ENCODE results near the gene PSME3IP1.
A peak's percentile ranks its signal among the peaks of the same experiment; 100 is the strongest.

PSME3IP1 gene, protein sequence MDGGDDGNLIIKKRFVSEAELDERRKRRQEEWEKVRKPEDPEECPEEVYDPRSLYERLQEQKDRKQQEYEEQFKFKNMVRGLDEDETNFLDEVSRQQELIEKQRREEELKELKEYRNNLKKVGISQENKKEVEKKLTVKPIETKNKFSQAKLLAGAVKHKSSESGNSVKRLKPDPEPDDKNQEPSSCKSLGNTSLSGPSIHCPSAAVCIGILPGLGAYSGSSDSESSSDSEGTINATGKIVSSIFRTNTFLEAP

DNA sequence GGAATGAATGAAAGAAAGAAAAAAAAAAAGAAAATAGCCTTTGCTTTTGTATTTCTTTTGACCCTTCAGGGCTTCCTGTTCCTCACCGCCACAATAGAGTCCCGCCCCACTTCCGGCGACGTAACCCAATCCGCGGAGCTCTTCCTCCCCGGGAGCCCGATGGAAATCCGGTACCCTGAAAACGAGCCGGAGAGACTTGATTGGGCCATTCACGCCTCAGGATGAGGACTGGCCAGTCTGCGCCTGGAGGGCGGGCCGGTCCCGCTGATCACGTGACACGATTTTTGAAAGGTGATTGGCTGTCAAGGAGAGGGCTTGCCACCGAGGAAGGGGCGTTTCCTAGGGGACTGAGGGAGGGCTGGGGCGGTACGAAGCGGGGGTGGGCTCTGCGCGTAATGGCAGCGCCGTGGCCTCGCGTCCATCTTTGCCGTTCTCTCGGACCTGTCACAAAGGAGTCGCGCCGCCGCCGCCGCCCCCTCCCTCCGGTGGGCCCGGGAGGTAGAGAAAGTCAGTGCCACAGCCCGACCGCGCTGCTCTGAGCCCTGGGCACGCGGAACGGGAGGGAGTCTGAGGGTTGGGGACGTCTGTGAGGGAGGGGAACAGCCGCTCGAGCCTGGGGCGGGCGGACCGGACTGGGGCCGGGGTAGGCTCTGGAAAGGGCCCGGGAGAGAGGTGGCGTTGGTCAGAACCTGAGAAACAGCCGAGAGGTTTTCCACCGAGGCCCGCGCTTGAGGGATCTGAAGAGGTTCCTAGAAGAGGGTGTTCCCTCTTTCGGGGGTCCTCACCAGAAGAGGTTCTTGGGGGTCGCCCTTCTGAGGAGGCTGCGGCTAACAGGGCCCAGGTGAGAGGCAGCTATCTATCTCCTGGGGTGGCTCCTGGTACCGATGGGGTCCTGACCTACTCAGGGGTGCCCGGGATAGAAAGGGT lies at the start of gene PSME3IP1, which contains the start of gene RSPRY1:
Gene PSME3IP1 (minus strand): TSS at position 95 of the 927 bp plus-strand sequence. CDS start 12,185 bp downstream, outside the sequence.
Gene RSPRY1 (plus strand): TSS at position 385 of the 927 bp plus-strand sequence. CDS start 18,330 bp downstream, outside the sequence.
- Histone ChIP-seq H3K36me3 (replicated peaks; ENCODE audit: low read depth, low read length) (peaks cover 8% of the 10 kb centered on the region), H2AFZ (ENCODE audit: low read depth, low read length) (peak within 1 kb of the TSS; percentile 60), H3K4me2 (ENCODE audit: low read length) (peak within 1 kb of the TSS; percentile 95), H3K4me3 (ENCODE audit: low read length) (peak within 1 kb of the TSS; percentile 95), H4K20me1 (ENCODE audit: insufficient read depth, low read length) (peaks cover 14% of the 10 kb centered on the region), H3K9me3 (ENCODE audit: insufficient read depth, low read length) (no peaks in the 10 kb centered on the region), H3K9ac (ENCODE audit: low read length) (peak within 1 kb of the TSS; percentile 89), H3K27ac (ENCODE audit: low read length) (peak within 1 kb of the TSS; percentile 57), H3K27me3 (ENCODE audit: low read depth, low read length) (no peaks in the 10 kb centered on the region), H3K79me2 (ENCODE audit: low read length) (peaks cover 94% of the 10 kb centered on the region), H3K4me1 (ENCODE audit: low read length) (peaks cover 18% of the 10 kb centered on the region)
- TF ChIP-seq EZH2phosphoT487 (IDR thresholded peaks at IDR 0.05; ENCODE audit: low read depth): no peak
- TF ChIP-seq, protein P1, sequence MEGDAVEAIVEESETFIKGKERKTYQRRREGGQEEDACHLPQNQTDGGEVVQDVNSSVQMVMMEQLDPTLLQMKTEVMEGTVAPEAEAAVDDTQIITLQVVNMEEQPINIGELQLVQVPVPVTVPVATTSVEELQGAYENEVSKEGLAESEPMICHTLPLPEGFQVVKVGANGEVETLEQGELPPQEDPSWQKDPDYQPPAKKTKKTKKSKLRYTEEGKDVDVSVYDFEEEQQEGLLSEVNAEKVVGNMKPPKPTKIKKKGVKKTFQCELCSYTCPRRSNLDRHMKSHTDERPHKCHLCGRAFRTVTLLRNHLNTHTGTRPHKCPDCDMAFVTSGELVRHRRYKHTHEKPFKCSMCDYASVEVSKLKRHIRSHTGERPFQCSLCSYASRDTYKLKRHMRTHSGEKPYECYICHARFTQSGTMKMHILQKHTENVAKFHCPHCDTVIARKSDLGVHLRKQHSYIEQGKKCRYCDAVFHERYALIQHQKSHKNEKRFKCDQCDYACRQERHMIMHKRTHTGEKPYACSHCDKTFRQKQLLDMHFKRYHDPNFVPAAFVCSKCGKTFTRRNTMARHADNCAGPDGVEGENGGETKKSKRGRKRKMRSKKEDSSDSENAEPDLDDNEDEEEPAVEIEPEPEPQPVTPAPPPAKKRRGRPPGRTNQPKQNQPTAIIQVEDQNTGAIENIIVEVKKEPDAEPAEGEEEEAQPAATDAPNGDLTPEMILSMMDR (IDR thresholded peaks at IDR 0.05; ENCODE audit: low read depth, low read length): no peak

DNA sequence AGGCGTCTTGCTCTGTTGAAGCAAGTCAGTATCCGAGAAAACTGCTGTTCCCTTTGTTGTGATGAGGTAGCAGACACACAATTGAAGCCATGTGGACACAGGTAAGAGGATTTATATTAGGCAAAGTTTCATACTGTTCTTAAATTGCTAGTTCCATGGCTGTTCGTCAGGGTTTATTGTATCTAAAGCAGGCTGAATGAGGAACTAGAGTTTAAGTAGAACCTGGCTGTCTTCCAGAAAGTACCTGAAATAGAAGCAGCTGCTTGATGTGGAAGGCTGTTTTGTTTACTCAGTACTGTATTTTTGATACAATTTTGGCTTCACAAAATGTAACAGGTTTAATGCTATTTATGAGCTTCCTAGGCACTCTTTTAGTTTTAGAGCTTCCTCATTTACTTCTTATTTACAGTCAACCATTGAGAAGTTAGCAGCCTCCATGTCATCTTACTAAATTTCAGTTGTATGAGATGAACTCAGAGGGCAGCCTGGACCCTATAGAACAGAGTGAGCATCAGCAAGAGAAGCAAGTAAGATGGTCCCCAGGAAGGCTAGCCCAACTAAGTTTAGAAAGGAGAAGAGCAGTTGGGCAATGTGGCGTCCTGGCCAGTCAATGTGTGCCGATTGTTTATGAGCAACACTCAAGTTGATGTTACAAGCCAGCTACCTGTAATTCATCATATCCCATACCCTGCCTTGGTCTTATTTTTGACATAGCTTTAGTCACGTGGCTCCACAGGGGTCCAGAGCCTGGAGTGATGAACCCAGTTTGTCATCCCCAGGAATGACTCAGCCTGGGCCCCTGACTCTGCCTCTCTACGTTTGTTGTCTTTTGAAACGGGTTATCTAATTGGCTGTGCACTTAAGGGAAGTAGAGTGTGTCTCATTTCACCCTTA lies 49.5 kb upstream of the PSME3IP1 start:
- Histone ChIP-seq H3K9ac (ENCODE audit: low read length) (no peak overlapping the region), H3K79me2 (ENCODE audit: low read length) (no peaks in the 10 kb centered on the region), H2AFZ (ENCODE audit: low read depth, low read length) (no peak overlapping the region), H3K4me1 (ENCODE audit: low read length) (peaks cover 10% of the 10 kb centered on the region), H3K27ac (ENCODE audit: low read length) (no peak overlapping the region; the same call in 1 of the 2 replicates), H3K4me3 (ENCODE audit: low read length) (no peak overlapping the region), H3K36me3 (replicated peaks; ENCODE audit: low read depth, low read length) (peaks cover 58% of the 10 kb centered on the region), H3K27me3 (ENCODE audit: low read depth, low read length) (no peaks in the 10 kb centered on the region), H4K20me1 (ENCODE audit: insufficient read depth, low read length) (no peaks in the 10 kb centered on the region), H3K9me3 (ENCODE audit: insufficient read depth, low read length) (no peaks in the 10 kb centered on the region), H3K4me2 (ENCODE audit: low read length) (no peak overlapping the region)
- no peak for TF ChIP-seq EZH2phosphoT487 (IDR thresholded peaks at IDR 0.05; ENCODE audit: low read depth)
- TF ChIP-seq, protein P1 (IDR thresholded peaks at IDR 0.05; ENCODE audit: low read depth, low read length): no peak

DNA sequence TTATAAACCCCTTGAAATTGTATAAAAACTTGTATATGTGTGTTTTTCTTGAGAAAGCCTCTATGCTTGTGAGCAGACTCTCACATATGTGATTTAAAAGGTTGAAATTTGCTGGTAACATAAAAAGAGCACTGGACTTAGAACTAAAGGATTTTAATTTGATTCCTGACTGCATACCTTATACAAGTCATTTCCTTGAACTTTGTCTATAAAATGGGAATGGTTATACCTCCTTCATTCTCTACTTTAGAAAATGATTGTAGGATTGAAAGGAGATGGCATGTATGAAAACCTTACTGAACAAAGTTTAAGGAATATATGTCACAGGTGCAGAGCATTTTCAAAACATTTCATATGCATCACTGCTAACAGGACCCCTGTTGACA lies 48.9 kb upstream of the PSME3IP1 start:
- H3K27ac ChIP-seq (ENCODE audit: low read length): no peak overlapping the region
- no peak overlapping the region for H3K9ac ChIP-seq (ENCODE audit: low read length)
- no peak overlapping the region for H3K4me2 ChIP-seq (ENCODE audit: low read length)
- TF ChIP-seq EZH2phosphoT487 (IDR thresholded peaks at IDR 0.05; ENCODE audit: low read depth): no peak
- TF ChIP-seq, protein P1 (IDR thresholded peaks at IDR 0.05; ENCODE audit: low read depth, low read length): no peak
- peaks cover 9% of the 10 kb centered on the region for H3K4me1 ChIP-seq (ENCODE audit: low read length)
- no peak overlapping the region for H3K4me3 ChIP-seq (ENCODE audit: low read length)
- no peak overlapping the region for H2AFZ ChIP-seq (ENCODE audit: low read depth, low read length)
- H3K9me3 ChIP-seq (ENCODE audit: insufficient read depth, low read length): no peaks in the 10 kb centered on the region
- no peaks in the 10 kb centered on the region for H4K20me1 ChIP-seq (ENCODE audit: insufficient read depth, low read length)
- H3K27me3 ChIP-seq (ENCODE audit: low read depth, low read length): no peaks in the 10 kb centered on the region
- peaks cover 59% of the 10 kb centered on the region for H3K36me3 ChIP-seq (replicated peaks; ENCODE audit: low read depth, low read length)
- no peaks in the 10 kb centered on the region for H3K79me2 ChIP-seq (ENCODE audit: low read length)

Measured in OCI-LY3 (cell line).